IMR-90 (cell line): ENCODE results near the gene FDXR. TPM values are rescaled to one million over a fixed set of nuclear protein-coding genes. Genes with fewer than 3 reads are reported as not detected.

Source experiments
- ATAC-seq: fragments of 200-7000 bp; cut with Tn5 transposase; 2 replicates; pipeline ENCODE4 v1.9.1; 2020; ENCODE audit warnings: low read depth, mild to moderate bottlenecking, moderate library complexity
- BruUV-seq: library from RNA; stranded (reverse); fragments of 400-500 nt; replicated peaks from 2 replicates; lab custom pipeline; 2021; lab: Mats Ljungman, UMichigan
- CTCF ChIA-PET: fragments of 300-600 bp; formaldehyde crosslinking; extraction: SDS; loops from one replicate; lab custom pipeline; 2021; ENCODE audit warnings: antibody characterized with exemption; lab: Yijun Ruan, JAX
- POLR2A ChIA-PET: fragments of 300-600 bp; sonication (Branson Sonifier 250); formaldehyde crosslinking; loops from one replicate; lab custom pipeline; 2022; ENCODE audit warnings: antibody characterized with exemption; ENCODE audit not compliant: unreplicated experiment; lab: Charles Lee
- DNase-seq: peaks from one replicate; pipeline ENCODE4 v3.0.0; 2013
- H2AFZ ChIP-seq: replicated peaks from 2 replicates; pipeline ENCODE3; 2013; ENCODE audit warnings: low read length, mild to moderate bottlenecking; ENCODE audit not compliant: poor library complexity
- H2AK5ac ChIP-seq: 2 replicates; pipeline ENCODE4 v1.6.1; 2013; ENCODE audit warnings: low read depth, low read length, inconsistent platforms
- H2AK9ac ChIP-seq: replicated peaks from 2 replicates; pipeline ENCODE3; 2013; ENCODE audit warnings: mild to moderate bottlenecking, low read depth, low read length, moderate library complexity; ENCODE audit not compliant: poor library complexity
- H2BK120ac ChIP-seq: 2 replicates; pipeline ENCODE4 v1.6.1; 2013; ENCODE audit warnings: low read depth, low read length, inconsistent platforms
- H2BK15ac ChIP-seq: 3 replicates; pipeline ENCODE4 v1.6.1; 2013; ENCODE audit warnings: low read depth, low read length, inconsistent platforms
- H2BK20ac ChIP-seq: 2 replicates; pipeline ENCODE4 v1.6.1; 2013; ENCODE audit warnings: low read depth, mild to moderate bottlenecking, inconsistent platforms, low read length, moderate library complexity
- H2BK5ac ChIP-seq: 2 replicates; pipeline ENCODE4 v1.6.1; 2013; ENCODE audit warnings: mild to moderate bottlenecking, low read depth, low read length, inconsistent platforms; ENCODE audit not compliant: poor library complexity, severe bottlenecking
- H3K14ac ChIP-seq: replicated peaks from 2 replicates; pipeline ENCODE4 v1.6.1; 2013; ENCODE audit warnings: low read depth, low read length, inconsistent platforms
- H3K18ac ChIP-seq: 2 replicates; pipeline ENCODE4 v1.6.1; 2013; ENCODE audit warnings: low read depth, low read length, control low read depth
- H3K23ac ChIP-seq: 2 replicates; pipeline ENCODE4 v1.6.1; 2013; ENCODE audit warnings: low read depth, low read length, inconsistent platforms
- H3K27ac ChIP-seq: 2 replicates; pipeline ENCODE4 v1.5.1; 2013; ENCODE audit warnings: mild to moderate bottlenecking, control low read depth, low read length; ENCODE audit not compliant: insufficient read depth
- H3K27me3 ChIP-seq: 2 replicates; pipeline ENCODE4 v1.6.1; 2013; ENCODE audit warnings: low read length; ENCODE audit not compliant: control insufficient read depth, insufficient read depth
- H3K36me3 ChIP-seq: 2 replicates; pipeline ENCODE4 v1.6.1; 2013; ENCODE audit warnings: low read length, mixed read lengths; ENCODE audit not compliant: control insufficient read depth, insufficient read depth
- H3K4ac ChIP-seq: 2 replicates; pipeline ENCODE4 v1.6.1; 2013; ENCODE audit warnings: low read depth, low read length, inconsistent platforms
- H3K4me1 ChIP-seq: 2 replicates; pipeline ENCODE4 v1.6.1; 2013; ENCODE audit warnings: low read length, mixed read lengths; ENCODE audit not compliant: control insufficient read depth, insufficient read depth
- H3K4me2 ChIP-seq: 2 replicates; pipeline ENCODE4 v1.6.1; 2013; ENCODE audit warnings: low read depth, mild to moderate bottlenecking, control low read depth, low read length, moderate library complexity
- H3K4me3 ChIP-seq: 2 replicates; pipeline ENCODE4 v1.5.1; 2013; ENCODE audit warnings: low read depth, mild to moderate bottlenecking, control low read depth, low read length, moderate library complexity; ENCODE audit not compliant: insufficient read depth
- H3K56ac ChIP-seq: 2 replicates; pipeline ENCODE4 v1.6.1; 2013; ENCODE audit warnings: low read length, inconsistent platforms; ENCODE audit not compliant: insufficient read depth; ENCODE audit errors: extremely low read depth
- H3K79me1 ChIP-seq, 2 experiments: 2 replicates each; pipeline ENCODE4 v1.6.1; 2013; ENCODE audit warnings: low read length in 2 of 2, inconsistent platforms in 1 of 2, low read depth in 1 of 2
- H3K9ac ChIP-seq: 2 replicates; pipeline ENCODE4 v1.6.1; 2013; ENCODE audit warnings: low read depth, low read length, control low read depth
- H3K9me1 ChIP-seq: 2 replicates; pipeline ENCODE4 v1.6.1; 2013; ENCODE audit warnings: low read length, inconsistent platforms; ENCODE audit not compliant: insufficient read depth
- H3K9me3 ChIP-seq: 2 replicates; pipeline ENCODE4 v1.6.1; 2013; ENCODE audit warnings: low read length; ENCODE audit not compliant: control insufficient read depth, insufficient read depth
- H4K20me1 ChIP-seq: 2 replicates; pipeline ENCODE4 v1.6.1; 2013; ENCODE audit warnings: low read length, inconsistent platforms; ENCODE audit not compliant: insufficient read depth
- H4K5ac ChIP-seq: 2 replicates; pipeline ENCODE4 v1.6.1; 2013; ENCODE audit warnings: mild to moderate bottlenecking, low read depth, low read length, control low read depth
- H4K8ac ChIP-seq, 2 experiments: 2 replicates each; pipeline ENCODE4 v1.6.1; 2013; ENCODE audit warnings: low read depth in 2 of 2, low read length in 2 of 2, control low read depth in 1 of 2, inconsistent platforms in 1 of 2
- H4K91ac ChIP-seq: 2 replicates; pipeline ENCODE4 v1.6.1; 2013; ENCODE audit warnings: low read depth, low read length, inconsistent platforms; ENCODE audit not compliant: insufficient read depth
- BHLHE40 ChIP-seq: fragments of 150-350 bp; IDR thresholded peaks from 2 replicates; pipeline ENCODE4 v1.6.1; 2016; ENCODE audit warnings: mild to moderate bottlenecking, low read depth, low read length
- CEBPB ChIP-seq: IDR thresholded peaks from 2 replicates; pipeline ENCODE4 v1.6.1; 2012; ENCODE audit warnings: low read depth, low read length, improper control_type of control experiment
- CHD1 ChIP-seq: IDR thresholded peaks from 2 replicates; pipeline ENCODE4 v1.6.1; 2012; ENCODE audit warnings: low read depth, low read length, improper control_type of control experiment
- MAFK ChIP-seq: IDR thresholded peaks from 2 replicates; pipeline ENCODE4 v1.6.1; 2012; ENCODE audit warnings: low read depth, low read length, improper control_type of control experiment
- MAZ ChIP-seq: IDR thresholded peaks from 2 replicates; pipeline ENCODE4 v1.6.1; 2012; ENCODE audit warnings: low read depth, mild to moderate bottlenecking, low read length, improper control_type of control experiment, moderate library complexity, borderline replicate concordance
- NFE2L2 ChIP-seq: fragments of 150-350 bp; IDR thresholded peaks from 2 replicates; pipeline ENCODE4 v1.6.1; 2016; ENCODE audit warnings: low read depth, mild to moderate bottlenecking, low read length
- POLR2A ChIP-seq: IDR thresholded peaks from 2 replicates; pipeline ENCODE4 v1.6.1; 2012; ENCODE audit warnings: mild to moderate bottlenecking, low read depth, low read length
- RAD21 ChIP-seq: IDR thresholded peaks from 2 replicates; pipeline ENCODE4 v1.6.1; 2012; ENCODE audit warnings: low read length, improper control_type of control experiment
- RCOR1 ChIP-seq: IDR thresholded peaks from 2 replicates; pipeline ENCODE4 v1.6.1; 2012; ENCODE audit warnings: mild to moderate bottlenecking, low read length, improper control_type of control experiment; ENCODE audit not compliant: insufficient replicate concordance
- RFX5 ChIP-seq: IDR thresholded peaks from 2 replicates; pipeline ENCODE4 v1.8.0; 2012; ENCODE audit warnings: low read depth, mild to moderate bottlenecking, low read length, moderate library complexity
- WGBS, 2 experiments: methylation state at CpG; one replicate each; pipeline versions ENCODE4 v1.1.5 to v1.1.7; 2013; ENCODE audit warnings: missing lambda C conversion rate in 2 of 2; ENCODE audit not compliant: insufficient read length in 1 of 2; ENCODE audit errors: extremely low coverage in 2 of 2; 5-methylcytosine and 5-hydroxymethylcytosine counted together
- dilution Hi-C: fragments of 300-500 bp; cut with HindIII; formaldehyde crosslinking; loops from one replicate; pipeline ENCODE4 v1.14.3; 2018; ENCODE audit warnings: low sequenced_read_pairs; ENCODE audit not compliant: unreplicated experiment
- in situ Hi-C: fragments of 300-500 bp; cut with MboI; formaldehyde crosslinking; loops from 3 replicates; pipeline ENCODE4 v1.14.3; 2019; ENCODE audit warnings: low sequenced_read_pairs, inconsistent platforms, mixed read lengths
- intact Hi-C: fragments of 100-400 bp; cut with micrococcal nuclease; formaldehyde crosslinking; loops from 2 replicates; pipeline ENCODE4 v1.10.0; 2022
- polyA plus RNA-seq, 3 experiments: library from polyadenylated mRNA; depleted of rRNA; stranded (reverse); fragments of >200 nt; gene quantifications; 2 replicates each; pipeline ENCODE4 v1.2.3, GENCODE V29; 2012; ENCODE audit warnings: low replicate concordance in 1 of 3
- total RNA-seq: library from RNA; depleted of rRNA; stranded (reverse); fragments of >200 nt; gene quantifications from 2 replicates; pipeline ENCODE4 v1.2.3, GENCODE V29; 2012

FDXR gene
- total and polyA plus RNA-seq, 2 of the 4 experiments (the other 2 are of a cell fraction), result 12.4 to 18.6 TPM

GRCh38 chr17:74855323-74855722 is 17.5 kb downstream of the FDXR start (continued):
- TF ChIP-seq MAZ (no peak), RCOR1 (no peak), BHLHE40 (no peak), CEBPB (no peak)

GRCh38 chr17:74854792-74855191 is 18.0 kb downstream of the FDXR start:
- DNase-seq (no peak), ATAC-seq (no peak)
- Histone ChIP-seq H2AK9ac (no peak overlapping the region), H4K5ac (no peak overlapping the region), H3K36me3 (no peaks in the 10 kb centered on the region), H3K9me3 (peaks cover 2% of the 10 kb centered on the region; the same call in 1 of the 2 replicates), H3K79me1 (no peaks in the 10 kb centered on the region), H3K27me3 (peaks cover 78% of the 10 kb centered on the region), H4K20me1 (no peaks in the 10 kb centered on the region; the same call in 1 of the 2 replicates), H3K23ac (no peak overlapping the region), H3K4me2 (no peak overlapping the region), H3K56ac (no peak overlapping the region), H3K27ac (no peak overlapping the region), H2AK5ac (no peak overlapping the region), H3K18ac (no peak overlapping the region), H2BK120ac (no peak overlapping the region), H2BK20ac (no peak overlapping the region), H4K91ac (no peak overlapping the region), H2AFZ (no peak overlapping the region), H3K4me1 (no peaks in the 10 kb centered on the region; the same call in 1 of the 2 replicates), H3K9me1 (no peaks in the 10 kb centered on the region), H3K4ac (no peak overlapping the region), H3K14ac (no peak overlapping the region), H3K4me3 (no peak overlapping the region), H2BK15ac (no peak overlapping the region), H2BK5ac (no peak overlapping the region), H3K9ac (no peak overlapping the region), H4K8ac (no peak overlapping the region)
- BruUV-seq, result no TSS peak
- intact Hi-C loops, result no loop called here
- 79% methylated on average over 10 of the region's 17 CpGs; no CpG with 5 or more reads in 1 of the 2 experiments for WGBS, 2 experiments
- in situ Hi-C loops, result loop anchor here (25.0 kb wide), 1 partner anchor 642 kb away; the partner anchor contains the start of genes RPL38 and TTYH2
- dilution Hi-C loops, result no loop called here
- POLR2A ChIA-PET, result no interaction called here
- CTCF ChIA-PET, result no interaction called here
- TF ChIP-seq MAFK (no peak), RAD21 (no peak), POLR2A (no peak), CHD1 (no peak), RFX5 (no peak), NFE2L2 (no peak)
